HG02852 (cell line): ENCODE measurements around the gene PHETA1.
"Not testable (repeated sequence)": the region's sequence is repeated elsewhere in the genome, so short reads cannot be mapped to it uniquely, and the experiment has no call there.

Experiments used
- ATAC-seq: cut with Tn5 transposase; IDR thresholded peaks from one replicate; pipeline ENCODE4 v1.9.1; 2021; ENCODE audit warnings: mild to moderate bottlenecking, moderate library complexity; ENCODE audit not compliant: unreplicated experiment

Gene PHETA1

GRCh38 chr12:111405859-111406473, 37.1 kb upstream of the PHETA1 start, which contains the start of gene SH2B3:
Gene SH2B3, plus strand, starts transcription at chr12:111405923. Its CDS starts 12,223 bp downstream, at chr12:111418146.
- ATAC-seq = peak; percentile 4

GRCh38 chr12:111405149-111405858, 36.4 kb upstream of the PHETA1 start:
- peak; percentile 54 for ATAC-seq

GRCh38 chr12:111404362-111405148, 35.7 kb upstream of the PHETA1 start:
- ATAC-seq = peak; percentile 14

GRCh38 chr12:111402490-111402824, 33.6 kb upstream of the PHETA1 start:
- ATAC-seq = not testable (repeated sequence)

DNA sequence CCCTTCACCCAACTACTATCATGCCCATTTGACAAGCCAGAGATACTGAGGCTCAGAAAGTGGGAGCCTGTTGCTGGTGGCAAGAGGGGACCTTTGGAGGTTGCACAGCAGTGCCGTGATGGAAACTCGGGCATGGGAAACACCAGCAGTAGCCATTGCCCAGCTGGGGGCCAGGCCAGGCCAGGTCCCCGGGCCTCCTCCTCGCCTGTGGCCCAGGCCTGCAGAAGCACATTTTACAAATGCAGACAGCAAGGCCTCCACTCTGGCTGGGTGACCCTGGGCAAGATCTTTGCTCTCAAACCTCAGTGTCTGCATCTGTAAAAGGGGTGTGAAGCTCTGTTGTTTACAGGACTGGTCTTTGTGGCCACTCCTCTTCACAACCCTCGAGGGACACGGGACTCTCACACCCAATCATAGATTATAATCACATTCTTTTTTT, 32.3 kb upstream of the PHETA1 start:
- ATAC-seq = no peak

DNA sequence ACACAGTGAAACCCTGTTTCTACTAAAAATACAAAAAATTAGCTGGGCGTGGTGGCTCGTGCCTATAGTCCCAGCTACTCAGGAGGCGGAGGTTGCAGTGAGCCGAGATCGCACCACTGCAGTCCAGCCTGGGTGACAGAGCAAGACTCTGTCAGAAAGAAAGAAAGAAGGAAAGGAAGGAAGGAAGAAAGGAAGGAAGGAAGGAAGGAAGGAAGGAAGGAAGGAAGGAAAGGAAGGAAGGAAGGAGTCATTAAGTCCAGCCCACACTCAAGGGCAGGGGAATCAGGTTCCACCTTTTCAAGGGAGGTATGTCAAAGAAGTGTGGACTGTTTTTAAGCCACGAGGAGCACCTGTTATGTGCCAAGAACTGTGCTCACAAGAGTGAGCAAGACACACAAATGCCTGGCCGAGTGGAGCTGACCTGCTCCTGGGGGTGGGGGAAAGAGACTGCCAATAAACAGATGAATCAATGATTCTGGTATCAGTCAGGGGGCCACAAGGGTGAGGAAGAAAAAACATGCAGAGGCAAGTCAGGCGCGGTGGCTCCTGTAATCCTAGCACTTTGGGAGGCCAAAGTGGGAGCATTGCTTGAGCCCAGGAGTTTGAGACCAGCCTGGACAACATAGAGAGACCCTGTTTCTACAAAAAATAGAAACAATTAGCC, 31.0 kb upstream of the PHETA1 start:
- not testable (repeated sequence) for ATAC-seq

DNA sequence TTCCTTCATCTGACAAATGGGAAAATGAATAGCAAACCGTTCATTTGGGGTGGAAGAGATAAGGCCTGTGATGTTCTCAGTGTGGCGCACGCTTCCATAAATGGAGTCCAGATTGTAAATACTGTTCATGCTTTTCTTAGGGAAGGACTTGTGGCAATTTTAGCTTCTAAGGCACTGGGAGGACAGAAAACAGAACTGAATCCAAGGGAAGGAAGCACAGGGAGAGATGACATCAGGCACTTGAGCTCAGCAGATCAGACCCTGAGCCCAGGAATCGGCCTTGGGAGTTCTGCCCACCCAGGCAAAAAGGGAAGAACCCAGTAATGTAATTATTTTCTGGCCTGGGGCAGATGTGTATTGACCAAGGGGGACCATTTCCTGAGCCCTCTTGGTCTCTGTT, 29.6 kb upstream of the PHETA1 start:
- no peak for ATAC-seq

DNA sequence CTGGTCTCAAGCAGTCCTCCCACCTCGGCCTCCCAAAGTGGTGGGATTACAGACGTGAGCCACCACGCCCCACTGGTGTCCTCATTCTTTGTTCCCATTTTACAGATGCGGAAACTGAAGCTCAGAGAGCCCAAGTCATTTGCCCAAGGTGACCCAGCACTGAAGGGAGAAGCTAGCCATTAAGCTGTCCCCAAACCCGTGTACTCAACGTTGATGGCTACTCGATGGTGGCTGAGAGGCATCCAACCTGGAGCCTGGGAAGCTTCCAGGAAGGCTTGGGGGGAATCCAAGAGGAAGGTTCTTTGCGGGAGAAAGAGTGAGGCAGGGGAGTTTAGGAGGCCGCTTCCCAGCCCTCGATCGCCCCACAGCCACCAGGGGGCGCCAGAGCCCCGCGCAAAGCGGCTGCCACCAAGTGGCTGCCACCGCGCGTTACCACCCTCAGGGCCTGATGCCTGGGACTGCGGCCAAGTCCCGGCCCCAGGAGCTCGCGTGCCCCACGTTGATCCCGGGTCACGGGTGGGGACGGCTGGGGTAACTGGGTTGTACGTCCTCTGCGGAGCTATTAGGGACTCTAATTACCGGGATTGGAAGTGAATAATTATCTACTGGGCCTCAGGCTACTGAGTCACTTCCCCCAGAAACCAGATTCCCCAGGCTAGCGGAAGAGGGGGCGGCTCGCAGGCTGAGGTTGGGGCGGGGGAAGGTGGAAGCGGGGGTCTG, 28.0 kb upstream of the PHETA1 start:
- peak; percentile 56 for ATAC-seq

DNA sequence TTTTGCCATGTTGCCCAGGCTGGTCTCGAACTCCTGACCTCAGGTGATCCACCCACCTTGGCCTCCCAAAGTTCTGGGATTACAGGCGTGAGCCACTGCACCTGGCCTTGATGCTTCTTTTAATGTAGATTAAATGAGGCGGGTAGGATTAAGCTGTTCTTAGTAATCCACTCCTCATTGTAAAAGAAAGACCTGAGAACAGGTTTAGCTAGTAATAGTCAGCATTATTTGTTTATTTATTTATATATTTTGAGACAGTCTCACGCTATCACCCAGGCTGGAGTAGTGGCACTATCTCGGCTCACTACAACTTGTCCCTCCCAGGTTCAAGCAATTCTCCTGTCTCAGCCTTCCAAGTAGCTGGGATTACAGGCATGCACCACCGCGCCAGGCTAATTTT, 27.4 kb upstream of the PHETA1 start:
- ATAC-seq = not testable (repeated sequence)

GRCh38 chr12:111395336-111396187, 26.7 kb upstream of the PHETA1 start:
- no peak for ATAC-seq

GRCh38 chr12:111394480-111394879, 25.6 kb upstream of the PHETA1 start:
- no peak for ATAC-seq

- no peak for ATAC-seq
Measured at GRCh38 chr12:111393700-111394300, 24.9 kb upstream of the PHETA1 start.

DNA sequence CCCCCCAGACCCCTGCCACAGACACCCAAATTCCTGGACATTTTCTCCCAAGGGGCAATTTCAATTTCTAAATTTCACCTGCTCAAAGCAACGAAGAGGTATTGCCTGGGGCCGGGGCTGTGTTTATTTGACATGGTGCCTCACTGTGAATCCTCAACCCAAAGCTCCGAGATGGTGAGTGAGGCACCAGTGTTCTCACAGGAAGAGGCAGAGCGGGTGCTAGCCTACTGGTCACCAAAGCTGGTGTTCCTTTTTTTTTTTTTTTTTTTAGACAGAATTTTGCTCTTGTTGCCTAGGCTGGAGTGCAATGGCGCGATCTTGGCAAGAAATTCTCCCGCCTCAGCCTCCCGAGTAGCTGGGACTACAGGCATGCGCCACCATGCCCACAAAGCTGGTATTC, 22.0 kb upstream of the PHETA1 start:
- ATAC-seq = no peak

DNA sequence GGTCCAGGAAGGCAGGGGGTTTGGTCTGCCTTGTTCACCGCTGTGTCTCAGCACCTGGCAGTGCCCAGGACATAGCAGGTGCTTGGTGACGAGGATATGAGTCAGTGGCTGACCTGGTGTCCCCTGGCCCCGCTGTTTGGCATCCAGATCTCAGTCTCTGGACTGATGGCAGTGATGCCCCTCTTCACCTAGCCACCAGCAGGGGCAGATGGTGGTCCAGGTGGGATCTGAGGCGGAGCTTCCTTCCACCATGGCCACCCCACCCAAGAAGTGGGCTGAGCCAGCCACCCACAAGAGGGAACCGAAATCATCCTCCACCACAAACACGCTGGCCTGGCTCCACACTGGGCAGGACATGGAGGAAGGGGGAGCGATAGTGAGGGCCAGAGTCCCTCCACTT, 20.7 kb upstream of the PHETA1 start:
- no peak for ATAC-seq

DNA sequence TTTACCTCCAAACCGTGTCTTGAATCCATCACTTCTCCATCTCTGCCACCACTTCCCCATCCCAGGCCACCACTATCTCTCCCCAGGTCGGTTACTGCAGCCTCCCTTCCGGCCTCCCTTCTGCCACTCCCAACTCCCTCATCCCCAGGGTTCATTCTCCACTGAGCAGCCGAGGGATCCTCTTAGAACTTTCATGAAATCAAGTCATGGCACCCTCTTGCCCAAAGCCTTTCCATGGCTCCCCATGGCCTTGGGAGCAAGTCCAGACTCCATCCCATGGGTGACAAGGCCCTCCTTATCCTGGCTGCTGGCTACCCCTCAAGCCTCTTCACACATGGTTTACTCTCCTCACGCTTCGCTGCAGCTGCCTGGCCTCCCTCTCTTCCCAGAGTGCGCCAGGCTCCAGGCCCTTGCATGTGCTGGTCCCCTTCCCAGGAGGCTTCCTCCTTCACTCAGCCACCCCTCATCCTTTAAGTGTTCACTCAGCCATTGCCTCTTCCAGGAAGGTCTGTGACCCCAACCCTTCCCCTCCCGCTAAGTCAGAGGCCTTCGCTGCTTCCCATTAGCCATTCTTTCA, 18.9 kb upstream of the PHETA1 start:
- no peak for ATAC-seq

DNA sequence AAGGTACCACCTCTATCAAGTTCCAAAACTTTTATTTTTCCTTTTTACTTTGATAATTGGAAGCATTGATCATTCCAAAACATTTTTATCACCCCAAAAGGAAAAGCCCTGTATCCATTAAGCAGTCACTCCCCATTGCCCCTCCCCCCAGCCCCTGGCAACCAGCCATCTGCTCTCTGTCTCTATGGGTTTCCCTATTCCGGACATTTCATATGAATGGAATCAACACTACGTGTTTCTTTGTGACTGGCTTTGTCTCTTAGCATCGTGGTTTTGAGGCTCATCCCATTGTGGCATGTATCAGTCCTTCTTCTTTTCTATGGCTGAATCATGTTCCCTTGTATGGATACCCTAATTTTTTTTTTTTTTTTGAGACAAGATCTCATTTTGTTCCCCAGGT, 18.0 kb upstream of the PHETA1 start:
- no peak for ATAC-seq

DNA sequence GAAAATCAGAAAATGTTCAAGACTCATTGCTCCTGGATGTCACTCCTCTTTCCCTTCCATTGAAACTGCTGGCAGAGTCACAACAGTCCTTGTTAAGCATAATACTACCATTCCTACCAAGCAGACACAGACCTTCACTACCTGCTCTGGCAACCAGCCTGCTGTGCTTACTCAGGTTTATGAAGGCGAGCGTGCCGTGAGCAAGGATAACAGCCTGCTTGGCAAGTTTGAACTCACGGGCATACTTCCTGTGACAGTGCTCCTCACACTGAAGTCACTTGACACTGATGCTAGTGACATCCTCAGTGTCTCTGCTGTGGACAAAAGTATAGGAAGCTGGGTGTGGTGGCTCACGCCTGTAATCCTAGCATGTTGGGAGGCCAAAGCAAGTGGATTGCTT, 15.7 kb upstream of the PHETA1 start:
- no peak for ATAC-seq

GRCh38 chr12:111379942-111380554, 11.2 kb upstream of the PHETA1 start:
- no peak for ATAC-seq

GRCh38 chr12:111377440-111377839, 8.5 kb upstream of the PHETA1 start:
- no peak for ATAC-seq
